GM18868 (cell line): ENCODE results near the gene WDR90.
"Not testable (repeated sequence)": the region's sequence is repeated elsewhere in the genome, so short reads cannot be mapped to it uniquely, and the experiment has no call there.

Experiments
- ATAC-seq: cut with Tn5 transposase; IDR thresholded peaks from one replicate; pipeline ENCODE4 v1.9.1; 2021; ENCODE audit warnings: mild to moderate bottlenecking, moderate library complexity; ENCODE audit not compliant: unreplicated experiment

The WDR90 gene

DNA sequence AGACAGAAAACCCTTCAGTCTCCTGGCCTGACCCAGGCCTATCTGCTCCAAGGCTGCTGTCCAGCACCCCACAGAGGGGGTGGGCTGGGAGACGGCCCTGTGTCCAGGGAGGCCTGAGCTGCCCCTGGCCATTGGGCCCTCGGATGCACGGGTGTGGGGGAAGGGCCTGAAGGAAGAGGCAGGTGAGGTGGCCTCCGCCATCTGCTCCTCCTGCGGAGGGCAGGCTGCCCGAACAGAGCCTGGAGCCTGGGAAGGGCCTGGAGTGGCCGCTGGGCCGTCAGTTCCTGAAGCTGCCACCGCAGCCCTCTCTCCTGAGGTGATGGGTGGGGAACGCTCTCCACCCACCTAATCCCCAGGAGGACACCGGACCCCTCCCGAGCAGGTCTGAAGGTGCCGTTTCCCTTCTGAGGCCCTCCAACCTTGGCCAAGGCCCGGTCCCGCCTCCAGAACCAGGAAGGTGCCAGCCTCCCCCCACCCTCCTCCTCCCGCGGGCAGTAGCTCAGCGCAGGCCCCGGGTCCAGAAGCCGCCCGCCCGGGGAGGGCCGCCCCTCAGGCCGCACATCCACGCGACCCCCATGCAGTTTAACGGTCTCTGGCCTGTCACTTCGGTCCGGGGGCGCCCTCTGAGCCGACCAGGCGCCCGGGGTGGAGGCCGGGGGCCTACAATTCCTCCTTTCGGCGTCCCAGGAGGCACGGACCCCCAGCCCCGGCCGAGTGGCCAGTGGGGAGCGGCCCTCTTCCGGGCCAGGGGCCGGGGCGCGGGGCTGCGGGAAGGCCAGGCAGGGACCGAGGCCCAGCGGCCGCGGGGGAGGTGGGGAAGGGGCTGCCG is 55.6 kb downstream of the WDR90 start:
- ATAC-seq, result no peak

- ATAC-seq, result no peak
These were observed 56.4 kb downstream of the WDR90 start, which contains the start of gene FBXL16 for GRCh38 chr16:705431-706188. TSS of gene FBXL16 (minus strand) at chr16:705801. CDS start at chr16:697405, 8,396 bp downstream.

DNA sequence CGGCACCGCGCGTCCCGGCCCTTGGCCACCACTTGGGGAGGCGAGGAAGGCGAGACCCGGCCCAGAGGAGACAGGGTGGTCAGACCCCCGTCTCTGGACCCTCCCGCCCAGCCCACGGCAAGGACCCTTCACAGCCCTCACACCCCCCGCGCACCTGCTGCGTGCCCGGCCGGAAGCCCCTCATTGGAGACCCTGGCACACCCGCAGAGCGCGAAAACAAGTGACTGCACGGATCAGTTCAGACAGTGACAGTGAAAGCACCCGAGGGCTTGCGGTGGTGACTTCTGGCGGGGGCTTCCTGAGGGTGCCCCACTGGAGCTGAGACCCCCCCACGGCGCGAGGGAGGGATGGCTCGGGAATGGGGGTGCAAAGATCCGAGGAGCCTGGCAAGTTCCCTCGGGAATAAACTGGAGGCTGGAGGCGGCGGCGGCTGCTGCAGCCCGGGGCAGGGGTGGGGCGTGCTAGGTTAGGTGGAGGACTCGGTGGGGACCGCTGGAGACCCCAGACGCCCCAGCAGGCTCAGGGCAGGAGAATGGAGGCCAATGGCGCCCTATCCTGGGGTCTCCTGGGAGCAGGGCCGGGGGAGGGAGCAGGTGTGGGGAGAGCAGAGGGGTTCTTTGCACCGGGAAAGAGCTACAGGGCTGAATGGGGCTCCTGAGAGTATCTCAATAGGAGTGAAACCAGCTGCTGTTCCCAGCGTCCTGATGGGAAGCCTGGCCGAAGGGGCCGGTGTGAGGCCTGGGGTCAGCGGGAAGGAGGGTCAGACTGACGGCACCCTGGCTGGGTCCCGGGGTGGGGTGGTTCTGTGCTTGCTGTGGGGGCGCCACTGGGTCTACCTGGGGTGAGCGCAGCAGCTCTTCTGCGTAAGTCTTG is 57.3 kb downstream of the WDR90 start:
- no peak for ATAC-seq

DNA sequence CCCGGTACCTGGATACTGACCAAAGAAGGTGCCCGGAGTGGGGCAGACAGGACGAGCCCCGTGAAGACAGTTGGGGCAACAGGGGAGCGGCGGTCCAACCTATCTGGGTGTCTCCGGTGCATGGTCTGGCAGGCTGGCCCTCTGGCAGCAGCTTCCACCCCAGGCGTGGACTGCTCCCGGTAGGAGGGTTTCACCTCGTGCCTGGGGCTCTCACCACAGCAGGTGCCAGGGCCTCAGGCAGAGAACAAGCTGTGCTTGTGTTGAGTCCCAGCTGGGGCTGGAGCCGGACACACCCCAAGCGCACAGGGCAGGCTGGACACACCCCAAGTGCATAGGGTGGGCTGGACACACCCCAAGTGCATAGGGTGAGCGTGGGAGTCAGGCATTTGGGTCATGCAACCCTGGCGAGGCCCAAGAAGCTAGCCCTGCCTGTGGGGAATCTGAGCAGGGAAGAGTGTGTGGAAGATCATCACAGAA is 57.9 kb downstream of the WDR90 start:
- ATAC-seq, result no peak

- ATAC-seq, result no peak
These were observed 58.9 kb downstream of the WDR90 start for GRCh38 chr16:708019-708418.

- no peak for ATAC-seq
These were observed 59.8 kb downstream of the WDR90 start for GRCh38 chr16:708959-709358.

DNA sequence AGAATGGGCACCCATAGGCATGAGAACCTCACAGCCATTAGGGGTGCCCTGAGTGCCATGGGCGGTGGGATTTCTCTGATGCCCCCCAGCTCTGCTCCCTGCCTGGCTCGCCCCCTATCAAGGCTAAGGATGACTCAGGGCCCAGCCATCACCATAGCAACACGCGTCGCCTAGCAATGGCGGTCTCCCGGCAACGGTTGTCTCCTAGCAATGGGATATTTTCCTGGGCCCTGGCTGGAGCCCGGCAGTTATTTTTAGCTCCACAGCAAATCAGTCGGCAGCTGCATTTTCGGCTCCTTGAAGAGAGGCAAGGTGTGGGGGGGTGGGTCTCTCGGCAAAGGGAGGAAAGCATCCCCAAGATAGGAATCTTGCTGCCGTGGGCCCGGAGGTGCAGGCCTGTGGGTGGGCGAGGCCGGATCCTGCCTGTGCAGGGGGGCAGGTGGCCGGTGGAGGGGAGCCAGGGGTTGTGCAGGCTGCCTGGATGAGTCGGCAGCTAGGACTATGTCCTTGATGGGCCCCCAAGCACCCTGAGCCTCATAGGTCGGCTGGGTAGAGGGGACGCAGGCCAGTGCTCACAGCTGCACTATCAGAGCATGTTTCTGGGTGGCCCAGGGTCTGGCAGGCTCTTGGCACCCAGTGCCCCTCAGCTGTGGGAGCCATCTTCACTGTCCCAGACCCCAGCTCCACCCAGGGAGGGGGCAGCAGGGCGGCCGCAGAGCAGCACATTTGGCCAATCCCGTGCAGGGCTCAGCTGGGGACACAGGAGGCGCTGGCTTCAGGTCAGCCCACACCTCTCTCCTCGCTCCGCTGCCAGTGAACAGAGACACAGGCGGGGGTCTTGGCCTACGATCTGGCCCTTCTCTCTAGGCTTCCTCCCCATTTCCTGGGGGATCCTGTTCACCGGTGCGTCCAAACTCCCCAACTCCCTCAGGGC is 60.7 kb downstream of the WDR90 start:
- ATAC-seq, result no peak

GRCh38 chr16:710500-711075 is 61.4 kb downstream of the WDR90 start:
- no peak for ATAC-seq

GRCh38 chr16:711084-711483 is 61.9 kb downstream of the WDR90 start:
- no peak for ATAC-seq

GRCh38 chr16:711548-712320 is 62.6 kb downstream of the WDR90 start:
- ATAC-seq, result peak; percentile 42

DNA sequence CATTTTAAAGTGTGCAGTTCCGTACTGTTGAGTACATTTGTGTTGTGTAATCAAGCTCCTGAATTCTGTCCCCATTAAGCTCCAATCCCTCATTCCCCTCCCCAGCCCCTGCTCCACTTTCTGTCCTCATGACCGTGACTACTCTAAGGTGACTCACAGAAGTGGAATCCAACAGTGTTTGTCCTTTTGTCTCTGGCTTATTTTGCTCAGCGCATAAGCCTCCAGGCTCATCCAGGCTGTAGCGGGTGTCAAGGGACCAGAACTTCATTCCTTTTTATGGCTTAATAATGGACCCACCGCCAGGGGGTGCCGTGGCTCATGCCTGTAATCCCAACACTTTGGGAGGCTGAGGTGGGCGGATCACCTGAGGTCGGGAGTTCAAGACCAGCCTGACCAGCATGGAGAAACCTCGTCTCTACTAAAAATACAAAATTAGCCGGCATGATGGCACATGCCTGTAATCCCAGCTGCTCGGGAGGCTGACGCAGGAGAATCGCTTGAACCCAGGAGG is 63.6 kb downstream of the WDR90 start:
- not testable (repeated sequence) for ATAC-seq

GRCh38 chr16:714079-714478 is 64.9 kb downstream of the WDR90 start:
- ATAC-seq, result no peak

- ATAC-seq, result peak; percentile 73
These were observed 65.7 kb downstream of the WDR90 start, which contains the start of gene METRN for GRCh38 chr16:714558-715476. TSS of gene METRN (plus strand) at chr16:715118. CDS start at chr16:715290, 172 bp downstream.

DNA sequence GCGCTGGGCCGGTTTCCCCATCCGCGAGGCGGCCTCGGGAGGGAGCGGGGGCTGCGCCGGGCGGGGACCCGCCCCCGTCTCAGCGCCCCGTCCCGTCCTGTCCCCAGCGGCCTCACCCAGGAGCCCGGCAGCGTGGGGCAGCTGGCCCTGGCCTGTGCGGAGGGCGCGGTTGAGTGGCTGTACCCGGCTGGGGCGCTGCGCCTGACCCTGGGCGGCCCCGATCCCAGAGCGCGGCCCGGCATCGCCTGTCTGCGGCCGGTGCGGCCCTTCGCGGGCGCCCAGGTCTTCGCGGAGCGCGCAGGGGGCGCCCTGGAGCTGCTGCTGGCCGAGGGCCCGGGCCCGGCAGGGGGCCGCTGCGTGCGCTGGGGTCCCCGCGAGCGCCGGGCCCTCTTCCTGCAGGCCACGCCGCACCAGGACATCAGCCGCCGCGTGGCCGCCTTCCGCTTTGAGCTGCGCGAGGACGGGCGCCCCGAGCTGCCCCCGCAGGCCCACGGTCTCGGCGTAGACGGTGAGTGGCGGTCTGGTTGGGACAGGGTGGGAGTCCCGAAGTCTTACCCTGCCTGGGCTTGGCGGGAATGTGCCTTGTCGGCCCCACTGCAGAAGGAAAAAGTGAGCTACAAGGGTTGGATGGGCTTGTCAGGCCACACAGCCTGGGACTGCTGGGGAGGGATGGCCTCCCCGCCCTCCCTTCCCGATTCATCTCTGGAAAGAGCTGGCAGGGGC is 66.5 kb downstream of the WDR90 start:
- peak; percentile 11 for ATAC-seq

DNA sequence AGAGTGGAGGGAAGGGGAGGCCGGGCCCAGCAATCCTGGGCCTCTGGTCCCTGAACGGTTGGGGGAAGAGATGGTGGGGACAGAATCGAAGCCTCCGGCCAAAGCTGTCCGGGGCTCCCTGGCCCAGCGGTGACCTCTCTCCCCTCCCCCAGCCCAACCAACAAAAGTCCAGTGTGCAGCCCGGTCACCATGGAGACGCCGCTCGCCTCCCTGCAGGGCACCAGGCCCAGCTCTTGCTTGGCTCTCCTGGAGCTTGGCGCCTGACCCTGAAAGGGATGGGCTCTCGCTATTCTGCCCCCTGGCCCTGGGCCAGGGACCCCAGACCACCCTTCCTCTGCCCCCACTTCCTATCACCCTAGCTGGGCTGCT is 67.0 kb downstream of the WDR90 start:
- no peak for ATAC-seq

GRCh38 chr16:716768-717325 is 67.7 kb downstream of the WDR90 start:
- no peak for ATAC-seq
